Endodermal cell (in vitro differentiated cells): Measurements from ENCODE around the gene NOP16. TPM values are rescaled to one million over a fixed set of nuclear protein-coding genes. Genes with fewer than 3 reads are reported as not detected.
A peak's percentile ranks its signal among the peaks of the same experiment; 100 is the strongest.

Experiments
- DNase-seq: peaks from one replicate; pipeline ENCODE4 v3.0.0-alpha.2; 2017
- H3K27ac ChIP-seq: 2 replicates; pipeline ENCODE4 v1.5.1; 2013; ENCODE audit warnings: mild to moderate bottlenecking, low read depth, low read length, moderate library complexity
- H3K27me3 ChIP-seq: 2 replicates; pipeline ENCODE4 v1.6.1; 2013; ENCODE audit warnings: mild to moderate bottlenecking, low read length, moderate library complexity; ENCODE audit not compliant: insufficient read depth, control insufficient read depth, poor library complexity, severe bottlenecking
- H3K36me3 ChIP-seq: 2 replicates; pipeline ENCODE4 v1.7.0; 2013; ENCODE audit warnings: mild to moderate bottlenecking, low read length, moderate library complexity; ENCODE audit not compliant: control insufficient read depth, insufficient read depth
- H3K4me1 ChIP-seq: one replicate; pipeline ENCODE4 v1.7.0; 2013; ENCODE audit warnings: low read length; ENCODE audit not compliant: control insufficient read depth, insufficient read depth
- H3K4me3 ChIP-seq: 2 replicates; pipeline ENCODE4 v1.5.1; 2013; ENCODE audit warnings: mild to moderate bottlenecking, low read length, moderate library complexity
- H3K9ac ChIP-seq: 2 replicates; pipeline ENCODE4 v1.6.1; 2013; ENCODE audit warnings: mild to moderate bottlenecking, low read length, moderate library complexity; ENCODE audit not compliant: poor library complexity, severe bottlenecking; ENCODE audit errors: extremely low read depth
- H3K9me3 ChIP-seq: 2 replicates; pipeline ENCODE4 v1.6.1; 2013; ENCODE audit warnings: mild to moderate bottlenecking, low read length, moderate library complexity; ENCODE audit not compliant: control insufficient read depth
- H3K27ac Mint-ChIP-seq: 2 replicates; pipeline ENCODE4 v1.8.0; 2020; ENCODE audit warnings: mixed read lengths
- H3K27me3 Mint-ChIP-seq: 2 replicates; pipeline ENCODE4 v1.8.0; 2021; ENCODE audit warnings: mild to moderate bottlenecking, mixed read lengths; ENCODE audit not compliant: insufficient read depth
- H3K36me3 Mint-ChIP-seq: 2 replicates; pipeline ENCODE4 v1.8.0; 2020; ENCODE audit warnings: low read depth, mixed read lengths
- H3K4me1 Mint-ChIP-seq: 2 replicates; pipeline ENCODE4 v1.8.0; 2020; ENCODE audit warnings: mixed read lengths
- H3K4me3 Mint-ChIP-seq: 2 replicates; pipeline ENCODE4 v1.8.0; 2020; ENCODE audit warnings: mild to moderate bottlenecking, moderate library complexity, mixed read lengths
- H3K9me3 Mint-ChIP-seq: 2 replicates; pipeline ENCODE4 v1.8.0; 2020; ENCODE audit warnings: mild to moderate bottlenecking, mixed read lengths
- WGBS, 2 experiments: methylation state at CpG; one replicate each; pipeline versions ENCODE4 v1.1.5 to v1.1.7; 2013; ENCODE audit warnings: missing lambda C conversion rate in 2 of 2, mixed read lengths in 1 of 2; ENCODE audit not compliant: insufficient coverage in 1 of 2, insufficient read length in 1 of 2; 5-methylcytosine and 5-hydroxymethylcytosine counted together
- total RNA-seq, 2 donors: library from RNA; stranded (reverse); fragmentation: NEBNext Ultra II Directional in 1 of 2; extraction: Animal tissue kit (Norgen Biotek cat#: 25700) in 1 of 2; gene quantifications; 2 replicates in 1 of 2; 3 replicates in 1 of 2; pipeline ENCODE4 v1.2.1, GENCODE V29; 2021
- TF ChIP-seq, protein P1 (sequence below): fragments of 200-600 bp; sonication (generic); conservative IDR thresholded peaks from 2 replicates; pipeline ENCODE4 v1.5.0; 2021; ENCODE audit warnings: antibody characterized with exemption, mild to moderate bottlenecking

The NOP16 gene
- total RNA-seq, 2 donors from 2014 or later: 18.6 to 31.3 TPM

- WGBS, 2 experiments: 92 to 96% methylated on average over 6 to 9 of the region's 9 CpGs
- Mint-ChIP-seq H3K27ac (no peak overlapping the region), H3K4me3 (no peak overlapping the region), H3K9me3 (no peaks in the 10 kb centered on the region), H3K36me3 (peaks cover 12% of the 10 kb centered on the region), H3K27me3 (no peaks in the 10 kb centered on the region), H3K4me1 (peaks cover 2% of the 10 kb centered on the region)
- no peak overlapping the region for H3K4me3 ChIP-seq
- H3K36me3 ChIP-seq: peaks cover 71% of the 10 kb centered on the region
- no peak overlapping the region for H3K27ac ChIP-seq
- H3K9me3 ChIP-seq: no peaks in the 10 kb centered on the region
- TF ChIP-seq, protein P1, sequence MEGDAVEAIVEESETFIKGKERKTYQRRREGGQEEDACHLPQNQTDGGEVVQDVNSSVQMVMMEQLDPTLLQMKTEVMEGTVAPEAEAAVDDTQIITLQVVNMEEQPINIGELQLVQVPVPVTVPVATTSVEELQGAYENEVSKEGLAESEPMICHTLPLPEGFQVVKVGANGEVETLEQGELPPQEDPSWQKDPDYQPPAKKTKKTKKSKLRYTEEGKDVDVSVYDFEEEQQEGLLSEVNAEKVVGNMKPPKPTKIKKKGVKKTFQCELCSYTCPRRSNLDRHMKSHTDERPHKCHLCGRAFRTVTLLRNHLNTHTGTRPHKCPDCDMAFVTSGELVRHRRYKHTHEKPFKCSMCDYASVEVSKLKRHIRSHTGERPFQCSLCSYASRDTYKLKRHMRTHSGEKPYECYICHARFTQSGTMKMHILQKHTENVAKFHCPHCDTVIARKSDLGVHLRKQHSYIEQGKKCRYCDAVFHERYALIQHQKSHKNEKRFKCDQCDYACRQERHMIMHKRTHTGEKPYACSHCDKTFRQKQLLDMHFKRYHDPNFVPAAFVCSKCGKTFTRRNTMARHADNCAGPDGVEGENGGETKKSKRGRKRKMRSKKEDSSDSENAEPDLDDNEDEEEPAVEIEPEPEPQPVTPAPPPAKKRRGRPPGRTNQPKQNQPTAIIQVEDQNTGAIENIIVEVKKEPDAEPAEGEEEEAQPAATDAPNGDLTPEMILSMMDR: no peak
- H3K9ac ChIP-seq: no peak overlapping the region
- H3K4me1 ChIP-seq: no peaks in the 10 kb centered on the region
- no peaks in the 10 kb centered on the region for H3K27me3 ChIP-seq
- no peak for DNase-seq
Measured at GRCh38 chr5:176406436-176407052, 18.1 kb upstream of the NOP16 start.

DNA sequence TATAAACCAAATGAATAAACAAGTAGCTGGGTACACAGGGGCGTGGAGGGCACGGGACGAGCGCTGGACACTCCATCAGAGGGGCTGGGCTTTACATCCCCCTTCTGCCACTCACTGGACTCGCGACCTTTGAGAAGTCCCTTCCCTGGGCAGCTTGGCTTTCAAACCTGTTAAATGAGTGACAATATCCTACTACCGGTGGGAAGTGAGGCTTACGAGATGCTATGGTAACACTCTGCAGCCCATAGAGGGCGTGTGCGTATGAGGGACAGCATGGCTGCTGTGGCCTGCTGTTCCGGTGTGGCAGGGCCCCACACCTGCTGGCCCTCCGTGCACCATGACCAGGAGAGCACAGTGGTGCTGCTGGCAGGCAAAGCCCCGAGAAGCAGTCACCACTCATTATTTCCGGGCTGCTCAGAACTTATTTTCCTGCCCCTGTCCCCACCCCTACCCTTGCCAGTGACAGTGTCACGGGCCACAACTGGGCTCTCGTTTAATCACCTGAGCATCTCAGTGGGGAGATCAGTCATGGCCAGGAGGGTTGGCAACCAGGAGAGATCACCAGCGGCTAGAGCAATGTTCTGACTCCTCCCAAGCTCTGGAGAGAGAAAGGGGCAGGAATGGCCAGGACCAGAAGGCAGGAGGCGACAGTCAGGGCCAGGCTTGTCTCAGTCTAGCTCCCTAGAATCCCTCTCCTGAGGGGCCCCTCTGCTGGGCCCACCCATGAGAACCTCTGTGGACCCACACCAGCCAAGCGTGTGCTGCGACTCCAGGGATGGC is 17.4 kb upstream of the NOP16 start:
- H3K9me3 Mint-ChIP-seq: no peaks in the 10 kb centered on the region
- 81 to 85% methylated on average over 13 to 20 of the region's 20 CpGs for WGBS, 2 experiments
- H3K27ac Mint-ChIP-seq: peak overlapping the region; percentile 61
- Histone ChIP-seq H3K27me3 (no peaks in the 10 kb centered on the region), H3K27ac (no peak overlapping the region), H3K4me3 (no peak overlapping the region), H3K36me3 (peaks cover 64% of the 10 kb centered on the region), H3K9me3 (no peaks in the 10 kb centered on the region), H3K9ac (no peak overlapping the region), H3K4me1 (no peaks in the 10 kb centered on the region)
- no peak overlapping the region for H3K4me3 Mint-ChIP-seq
- peak; percentile 80 for DNase-seq
- H3K4me1 Mint-ChIP-seq: peaks cover 2% of the 10 kb centered on the region
- peaks cover 12% of the 10 kb centered on the region for H3K36me3 Mint-ChIP-seq
- TF ChIP-seq, protein P1: peak; percentile 80
- H3K27me3 Mint-ChIP-seq: no peaks in the 10 kb centered on the region

GRCh38 chr5:176401281-176402205 is 13.1 kb upstream of the NOP16 start:
- peaks cover 37% of the 10 kb centered on the region for H3K36me3 ChIP-seq
- H3K9me3 ChIP-seq: no peaks in the 10 kb centered on the region
- H3K27ac Mint-ChIP-seq: no peak overlapping the region
- no peak overlapping the region for H3K9ac ChIP-seq
- peaks cover 2% of the 10 kb centered on the region for H3K4me1 Mint-ChIP-seq
- no peaks in the 10 kb centered on the region for H3K9me3 Mint-ChIP-seq
- TF ChIP-seq, protein P1: no peak
- H3K4me3 Mint-ChIP-seq: no peak overlapping the region
- no peak for DNase-seq
- H3K27ac ChIP-seq: no peak overlapping the region
- H3K4me1 ChIP-seq: no peaks in the 10 kb centered on the region
- H3K27me3 ChIP-seq: no peaks in the 10 kb centered on the region
- 87 to 93% methylated on average over 16 to 22 of the region's 22 CpGs for WGBS, 2 experiments
- peaks cover 8% of the 10 kb centered on the region for H3K36me3 Mint-ChIP-seq
- no peak overlapping the region for H3K4me3 ChIP-seq
- no peaks in the 10 kb centered on the region for H3K27me3 Mint-ChIP-seq
